ENCODE measurements around the gene OTOS.

The OTOS gene

DNA sequence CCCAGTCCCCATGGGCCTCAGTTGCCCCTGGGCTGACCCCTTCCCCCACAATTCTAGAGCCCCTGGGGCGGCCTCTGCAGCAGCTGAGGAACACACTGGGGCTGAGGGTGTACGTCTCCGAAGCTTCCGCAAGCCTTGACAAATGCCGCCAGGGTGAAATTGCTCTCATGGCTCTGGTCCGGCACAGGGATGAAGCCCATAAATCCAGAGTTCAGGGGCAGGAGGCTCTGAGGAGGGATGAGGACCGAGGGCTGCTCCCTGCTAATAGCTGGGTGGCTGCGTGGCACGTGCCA is 27.1 kb upstream of the OTOS start:
- no peak for DNase-seq (ENCODE audit: low read depth)

DNA sequence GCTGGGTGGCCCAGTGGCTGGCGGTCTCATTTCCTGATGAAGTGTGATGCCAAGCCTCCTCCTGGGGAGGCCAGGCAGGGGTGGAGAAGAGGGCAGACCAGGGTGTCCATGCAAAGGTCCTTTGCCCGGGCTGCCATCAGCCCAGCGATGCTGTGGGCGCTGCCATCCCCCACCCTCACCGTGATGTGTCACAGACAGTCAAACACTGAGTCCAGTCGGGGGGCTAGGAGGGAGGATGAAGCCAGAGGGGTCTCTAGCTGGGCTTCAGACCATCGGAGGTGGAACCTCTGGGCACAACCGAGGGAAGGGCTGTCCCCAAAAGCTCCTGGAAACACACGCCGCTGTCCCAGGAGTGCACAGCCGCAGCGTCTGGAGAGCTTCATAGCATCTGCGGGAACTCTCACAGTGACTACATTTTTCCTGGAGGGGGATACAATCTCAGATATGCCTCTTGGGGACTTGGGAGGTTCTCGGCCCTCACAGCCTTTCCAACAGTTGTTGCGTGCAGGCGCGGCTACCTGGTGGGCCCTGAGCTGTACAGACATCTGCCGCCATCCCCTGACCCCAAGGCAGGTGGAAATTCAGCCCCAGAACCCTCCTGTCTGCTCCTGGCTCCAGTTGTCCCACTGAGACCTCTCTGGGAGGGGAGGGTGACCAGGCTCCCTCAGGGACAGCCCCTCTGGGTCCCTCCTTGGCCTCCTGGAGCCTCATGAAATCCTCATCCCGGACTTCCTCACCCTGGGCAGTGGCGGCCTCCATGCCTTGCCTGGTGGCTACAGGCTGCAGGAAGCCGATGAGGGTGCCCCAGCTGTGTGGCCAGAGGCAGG is 26.5 kb upstream of the OTOS start:
- no peak for DNase-seq (ENCODE audit: low read depth)

DNA sequence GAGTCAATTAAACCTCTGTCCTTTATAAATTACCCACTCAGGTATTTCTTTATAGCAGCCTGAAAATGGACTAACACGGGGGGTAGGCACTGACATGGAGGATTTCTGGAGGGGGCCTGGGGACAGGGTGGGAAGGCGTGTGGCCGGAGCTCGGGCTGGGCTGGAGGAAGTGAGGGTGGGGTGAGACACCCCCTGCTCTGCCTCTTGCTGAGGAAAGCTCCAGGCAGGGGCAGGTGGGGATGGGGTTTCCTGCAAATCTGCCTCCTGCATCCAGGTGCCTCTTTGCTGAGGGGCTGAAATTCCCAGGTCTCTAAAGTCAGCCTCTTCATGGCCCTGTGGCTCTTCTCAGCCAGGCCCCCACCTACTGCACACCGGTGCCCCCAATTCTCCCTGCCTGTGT is 25.7 kb upstream of the OTOS start:
- DNase-seq (ENCODE audit: low read depth) = no peak

DNA sequence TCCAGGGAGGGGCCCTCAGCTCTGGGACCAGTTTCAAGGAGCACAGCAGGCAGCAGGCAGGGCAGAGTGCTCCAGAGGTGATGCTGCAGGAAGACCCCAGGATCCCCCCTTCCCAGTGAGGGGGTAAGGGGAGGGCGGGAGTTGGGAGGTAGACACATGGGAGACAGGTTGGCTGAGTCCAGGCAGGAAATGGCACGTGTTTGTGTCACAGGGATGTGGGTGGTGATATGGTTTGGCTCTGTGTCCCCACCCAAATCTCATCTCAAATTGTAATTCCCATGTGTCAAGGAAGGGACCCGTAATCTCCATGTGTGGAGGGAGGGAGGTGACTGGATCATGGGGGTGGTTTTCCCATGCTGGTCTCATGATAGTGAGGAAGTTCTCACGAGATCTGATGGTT is 25.2 kb upstream of the OTOS start:
- no peak for DNase-seq (ENCODE audit: low read depth)

DNA sequence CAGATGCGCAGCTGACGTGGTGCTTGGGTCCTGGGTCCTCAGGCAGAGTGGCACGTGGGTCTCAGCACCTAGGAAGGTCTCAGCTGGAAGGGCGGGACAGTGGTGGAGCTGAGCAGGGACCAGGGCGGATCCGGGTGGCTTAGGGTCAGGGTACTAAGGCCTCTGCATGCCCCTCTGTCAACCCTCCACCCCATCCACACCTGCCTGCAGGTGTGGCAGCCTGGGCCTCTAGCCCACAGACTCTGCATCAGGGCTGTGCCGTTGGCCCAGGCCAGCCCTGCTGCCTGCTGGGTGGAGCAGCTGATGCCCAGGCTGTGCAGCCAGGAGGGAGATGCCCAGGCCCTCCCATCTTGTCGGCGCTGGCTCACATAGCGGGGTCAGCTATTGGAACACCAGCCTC is 24.6 kb upstream of the OTOS start:
- DNase-seq (ENCODE audit: low read depth) = no peak

DNA sequence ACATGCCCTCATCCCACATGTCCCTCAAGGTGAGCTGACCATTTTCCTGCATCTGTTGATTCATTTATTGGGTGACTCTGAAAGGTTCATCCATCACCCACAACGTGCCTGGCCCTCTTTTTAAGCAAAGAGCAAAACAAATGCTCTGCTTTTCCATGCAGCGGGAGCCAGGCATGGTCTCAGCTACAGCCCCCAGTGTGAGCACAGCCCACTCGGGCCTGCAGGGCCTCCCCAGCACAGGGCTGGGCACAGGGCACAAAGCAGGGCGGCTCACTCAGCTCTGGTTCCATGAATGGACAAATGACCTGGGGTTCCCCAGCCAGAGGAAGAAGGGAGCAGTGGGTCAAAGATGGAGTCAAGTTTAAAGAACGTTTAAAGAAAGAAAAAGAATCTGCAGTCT is 24.1 kb upstream of the OTOS start:
- DNase-seq (ENCODE audit: low read depth) = no peak

DNA sequence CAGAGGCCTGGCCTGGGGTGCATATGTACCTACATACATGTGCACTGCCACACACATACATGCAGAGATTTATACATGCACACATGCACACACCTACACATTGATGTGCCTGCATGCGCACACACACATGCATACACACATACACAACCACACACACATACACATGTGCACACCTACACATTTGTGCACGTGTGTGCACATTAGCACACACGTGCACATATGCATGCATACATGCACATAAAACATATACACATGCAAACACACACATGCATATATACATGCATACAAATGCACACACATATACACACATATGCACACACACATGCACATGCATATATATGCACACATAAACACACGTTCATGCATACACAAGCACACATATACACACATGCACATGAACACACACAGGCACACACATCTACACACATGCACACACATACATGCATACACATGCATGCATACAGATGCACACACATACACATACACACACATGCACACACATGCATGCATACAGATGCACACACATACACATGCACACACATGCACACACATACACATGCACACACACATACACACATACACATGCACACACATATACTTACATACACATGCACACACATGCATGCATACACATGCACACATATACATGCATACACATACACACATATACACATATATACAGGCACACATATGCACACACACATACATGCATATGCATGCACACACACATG is 23.6 kb upstream of the OTOS start:
- no peak for DNase-seq (ENCODE audit: low read depth)

DNA sequence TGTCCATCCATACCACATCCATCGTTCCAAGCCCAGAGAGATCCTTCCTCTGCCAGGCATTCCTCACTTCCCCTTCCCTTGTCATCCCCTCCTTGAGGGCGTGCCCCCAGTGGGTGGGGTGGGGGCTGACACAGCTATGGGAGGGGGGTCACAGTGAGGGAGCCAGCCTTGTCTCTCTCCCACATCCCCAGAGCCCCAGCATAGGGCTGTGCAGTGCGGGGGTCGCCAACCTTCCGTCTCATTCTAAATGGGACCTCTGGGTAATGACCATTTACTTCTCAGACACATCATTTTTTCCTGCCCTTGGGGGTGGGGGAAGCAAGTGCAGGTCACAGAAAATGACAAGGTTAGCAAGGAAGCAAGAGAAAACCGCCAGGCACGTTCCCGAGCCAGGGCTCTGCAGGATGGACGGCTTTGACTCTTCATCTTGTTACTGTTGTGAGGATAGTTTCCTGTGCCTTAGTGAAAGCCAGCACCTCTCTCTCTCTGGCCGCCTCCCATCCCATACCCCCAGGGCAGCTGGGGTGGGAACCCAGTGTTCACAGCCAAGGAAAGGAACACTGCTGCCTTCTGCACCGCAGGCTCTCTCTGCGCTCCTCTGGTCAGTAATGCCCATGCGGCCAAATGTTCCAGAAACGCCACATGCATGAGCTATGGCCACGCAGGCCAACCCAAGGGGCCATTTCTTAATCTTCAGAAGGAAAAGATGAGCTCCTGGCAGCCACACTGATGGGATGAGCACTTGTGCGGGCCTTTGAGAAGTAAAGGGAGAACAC is 22.7 kb upstream of the OTOS start:
- no peak for DNase-seq (ENCODE audit: low read depth)

DNA sequence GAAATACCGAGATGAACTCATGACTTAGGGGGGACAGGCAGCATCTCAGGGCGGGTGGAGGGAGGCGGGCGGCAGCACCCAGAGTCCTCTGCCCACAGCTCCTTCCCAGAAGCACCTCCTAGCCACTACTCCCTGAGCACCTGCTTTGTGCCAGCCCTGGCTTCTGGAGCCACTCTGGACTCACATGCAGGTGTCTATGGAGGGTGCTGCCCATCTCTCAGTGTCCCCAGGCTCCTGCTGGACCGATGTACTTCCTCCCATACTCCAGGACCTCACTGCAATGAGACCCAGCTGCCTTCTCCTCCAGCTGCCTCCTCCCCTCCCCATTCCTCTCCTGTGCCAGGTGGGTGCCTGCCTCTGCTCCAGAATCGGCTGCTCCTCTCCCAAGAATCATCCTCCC is 22.1 kb upstream of the OTOS start:
- DNase-seq (ENCODE audit: low read depth) = no peak

DNA sequence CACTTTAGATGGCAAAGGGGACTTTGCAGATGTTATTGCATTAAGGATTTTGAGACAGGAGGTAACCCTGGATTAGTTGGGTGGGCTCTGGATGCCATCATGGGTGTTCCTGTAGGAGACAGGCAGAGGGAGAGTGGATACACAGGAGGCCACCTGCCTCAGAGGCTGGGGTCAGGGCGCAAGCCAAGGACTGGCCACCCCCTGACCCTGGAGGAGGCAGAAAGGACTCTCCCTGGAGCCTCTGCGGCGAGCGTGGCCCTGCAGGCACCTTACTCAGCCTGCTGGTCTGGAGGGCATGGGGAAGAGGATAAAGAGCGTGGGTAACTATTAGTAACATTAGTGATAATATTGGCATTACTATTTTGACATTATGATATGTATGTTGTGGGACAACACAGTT is 21.6 kb upstream of the OTOS start:
- DNase-seq (ENCODE audit: low read depth) = no peak

DNA sequence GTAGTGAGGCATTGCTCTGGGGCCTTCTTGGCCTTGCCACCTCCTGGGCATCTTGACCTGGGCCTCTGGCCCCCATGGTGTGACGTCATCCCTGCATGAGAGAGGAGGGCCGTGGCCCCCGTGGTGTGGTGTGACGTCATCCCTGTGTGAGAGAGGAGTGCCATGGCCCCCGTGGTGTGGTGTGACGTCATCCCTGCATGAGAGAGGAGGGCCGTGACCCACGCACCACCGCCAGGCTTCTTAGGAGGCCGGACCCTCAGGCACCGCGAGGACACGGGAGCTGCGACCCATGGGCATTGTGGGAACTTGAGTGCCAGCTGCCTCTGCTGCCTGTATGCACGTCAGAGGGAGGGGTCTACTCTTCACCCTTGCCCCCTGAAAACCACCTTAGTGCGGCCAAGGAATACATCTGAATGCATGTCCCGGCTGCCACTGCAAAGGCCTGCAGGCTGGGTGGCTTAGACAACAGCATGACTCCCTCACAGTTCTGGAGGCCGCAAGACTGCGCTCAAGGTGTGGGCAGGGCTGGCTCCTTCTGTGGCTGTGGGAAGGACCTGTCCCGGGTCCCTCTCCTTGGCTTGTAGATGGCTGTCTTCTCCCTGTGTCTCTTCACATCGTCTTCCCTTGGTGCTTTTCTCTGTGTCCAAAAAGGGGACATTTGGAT is 20.8 kb upstream of the OTOS start:
- DNase-seq (ENCODE audit: low read depth) = no peak

DNA sequence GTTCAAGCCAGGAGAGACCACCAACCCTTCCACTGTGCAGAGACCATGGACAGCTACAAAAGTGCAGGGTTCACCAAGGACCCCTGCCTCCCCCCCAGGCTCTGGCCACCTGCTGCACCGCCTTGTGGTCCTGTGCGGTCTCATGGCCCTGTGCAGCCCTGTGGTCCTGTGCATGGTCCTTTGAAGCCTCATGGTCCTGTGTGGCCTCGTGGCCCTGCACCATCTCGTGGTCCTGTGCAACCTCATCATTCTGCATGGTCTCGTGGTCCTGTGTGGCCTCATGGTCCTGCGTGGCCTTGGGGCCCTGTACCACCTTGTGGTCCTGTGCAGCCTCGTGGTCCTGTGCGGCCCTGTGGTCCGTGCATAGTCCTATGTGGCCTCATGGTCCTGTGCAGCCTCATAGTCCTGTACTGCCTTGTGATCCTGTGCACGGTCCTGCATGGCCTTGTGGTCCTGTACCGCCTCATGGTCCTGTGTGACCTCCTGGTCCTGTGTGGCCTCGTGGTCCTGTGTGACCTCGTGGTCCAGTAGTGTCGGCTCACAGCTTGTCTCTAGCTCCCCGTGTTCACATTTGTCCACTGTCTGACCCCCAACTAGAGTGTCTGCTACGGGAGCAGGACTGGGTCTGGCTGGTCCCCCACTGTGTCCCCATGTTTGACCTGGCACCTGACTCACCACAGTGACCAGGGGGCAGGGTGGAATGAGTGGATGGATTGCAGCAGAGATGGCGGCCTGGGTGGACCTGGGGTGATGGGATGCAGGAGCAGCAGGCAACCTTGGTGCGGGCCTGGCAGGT is 20.0 kb upstream of the OTOS start:
- DNase-seq (ENCODE audit: low read depth) = no peak

DNA sequence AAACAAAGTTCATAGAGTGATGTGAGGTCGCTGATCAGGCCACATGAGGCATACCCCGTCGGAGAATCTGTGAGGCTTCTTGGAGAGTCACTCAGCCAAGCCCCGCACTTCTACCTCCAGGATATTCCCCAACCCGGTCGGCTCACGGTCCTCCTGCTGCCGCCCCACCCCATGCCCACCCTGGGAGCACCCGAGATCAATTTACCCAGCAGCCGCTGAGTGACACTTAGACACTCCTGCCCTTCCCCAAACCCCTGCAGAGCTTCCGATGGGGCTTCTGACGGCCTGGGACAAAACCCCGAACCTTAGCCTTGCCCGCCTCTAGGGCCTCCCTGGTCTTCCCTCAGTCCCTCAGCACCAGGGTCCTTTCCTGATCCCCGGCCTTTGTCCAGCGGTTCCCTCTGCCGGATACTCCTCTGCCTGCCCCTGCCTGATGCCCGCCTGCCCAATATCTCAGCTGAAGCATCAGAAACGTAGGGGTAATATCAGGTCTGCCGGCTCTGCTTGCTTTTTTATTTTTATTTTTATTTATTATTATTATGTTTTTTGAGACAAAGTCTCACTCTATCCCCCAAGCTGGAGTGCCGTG is 18.9 kb upstream of the OTOS start:
- no peak for DNase-seq (ENCODE audit: low read depth)

DNA sequence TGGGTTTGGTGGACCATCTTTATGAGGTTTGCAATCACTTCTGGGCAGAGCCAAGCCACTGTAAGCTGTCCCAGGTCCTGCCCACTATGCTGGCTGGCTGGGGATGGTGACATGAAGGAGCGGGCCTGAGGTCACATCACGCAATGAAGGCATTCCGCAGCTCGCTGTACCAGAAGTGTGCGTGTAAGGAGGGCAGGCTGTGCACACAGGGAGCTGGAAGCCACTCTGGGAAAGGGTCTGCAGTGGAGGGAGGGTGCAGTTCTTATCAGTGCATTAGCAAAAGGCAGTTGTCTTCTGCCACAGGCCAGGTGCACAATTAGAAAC is 16.7 kb upstream of the OTOS start:
- no peak for DNase-seq (ENCODE audit: low read depth)

DNA sequence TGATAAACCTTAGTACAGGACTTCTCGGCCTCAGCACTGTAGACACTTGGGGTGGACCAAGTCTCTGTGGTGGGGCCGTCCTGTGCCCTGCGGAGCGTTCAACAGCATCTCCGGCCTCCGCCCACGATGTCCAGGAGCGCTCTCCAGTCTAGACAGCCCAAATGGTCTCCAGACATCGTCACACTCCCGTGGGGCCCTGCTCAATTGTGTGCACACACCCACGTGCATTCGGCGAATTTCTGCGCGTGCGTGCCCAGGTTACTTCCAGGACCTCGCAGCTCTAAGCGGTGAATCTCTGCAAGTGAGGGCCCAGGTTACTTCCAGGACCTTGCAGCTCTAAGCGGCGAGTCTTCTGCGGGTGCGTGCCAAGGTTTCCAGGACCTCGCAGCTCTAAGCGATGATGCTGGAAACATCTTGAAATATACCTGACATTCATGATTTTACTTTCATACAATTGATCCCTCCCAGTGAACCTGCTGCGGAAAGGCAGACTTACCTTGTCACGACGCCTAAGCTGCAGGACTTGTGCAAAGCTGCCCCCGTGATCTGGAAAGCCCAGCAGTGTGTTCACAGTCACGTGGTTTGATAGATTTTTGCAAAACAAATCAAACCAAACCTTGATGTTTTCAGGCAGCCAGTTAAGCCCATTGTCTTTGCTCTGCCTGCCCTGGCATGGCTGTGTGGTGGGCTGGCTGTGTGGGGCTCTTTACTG is 16.1 kb upstream of the OTOS start:
- DNase-seq (ENCODE audit: low read depth) = no peak

DNA sequence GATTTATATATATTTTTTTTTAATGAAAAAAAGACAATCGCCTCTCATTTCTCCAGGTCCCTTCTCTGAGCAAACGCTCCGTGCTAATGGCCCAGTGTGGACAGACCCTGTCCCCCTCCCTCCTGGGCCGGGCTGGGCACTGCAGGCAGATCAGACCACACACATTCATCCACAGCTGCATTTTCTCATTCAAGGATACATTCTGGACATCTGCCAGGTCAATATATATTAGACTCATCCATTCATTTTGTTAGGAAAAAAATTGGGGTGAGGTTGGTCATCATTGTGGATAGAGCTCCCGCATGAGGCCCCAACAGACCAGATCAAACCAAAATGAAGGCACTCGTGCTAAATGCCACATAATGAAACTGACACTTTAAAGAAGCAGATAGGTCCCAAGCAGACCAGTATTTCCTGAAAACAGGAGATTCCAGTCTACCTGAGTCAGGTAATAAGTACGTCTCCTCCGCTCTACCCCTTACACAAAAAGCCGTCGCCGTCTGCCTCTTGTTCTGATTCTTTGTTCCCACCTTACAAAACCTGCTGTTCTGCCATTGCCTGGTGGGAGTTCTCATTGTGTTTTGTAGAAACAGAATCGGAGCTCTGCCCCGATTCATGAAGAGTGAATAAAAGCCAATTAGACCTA is 15.4 kb upstream of the OTOS start:
- DNase-seq (ENCODE audit: low read depth) = no peak

DNA sequence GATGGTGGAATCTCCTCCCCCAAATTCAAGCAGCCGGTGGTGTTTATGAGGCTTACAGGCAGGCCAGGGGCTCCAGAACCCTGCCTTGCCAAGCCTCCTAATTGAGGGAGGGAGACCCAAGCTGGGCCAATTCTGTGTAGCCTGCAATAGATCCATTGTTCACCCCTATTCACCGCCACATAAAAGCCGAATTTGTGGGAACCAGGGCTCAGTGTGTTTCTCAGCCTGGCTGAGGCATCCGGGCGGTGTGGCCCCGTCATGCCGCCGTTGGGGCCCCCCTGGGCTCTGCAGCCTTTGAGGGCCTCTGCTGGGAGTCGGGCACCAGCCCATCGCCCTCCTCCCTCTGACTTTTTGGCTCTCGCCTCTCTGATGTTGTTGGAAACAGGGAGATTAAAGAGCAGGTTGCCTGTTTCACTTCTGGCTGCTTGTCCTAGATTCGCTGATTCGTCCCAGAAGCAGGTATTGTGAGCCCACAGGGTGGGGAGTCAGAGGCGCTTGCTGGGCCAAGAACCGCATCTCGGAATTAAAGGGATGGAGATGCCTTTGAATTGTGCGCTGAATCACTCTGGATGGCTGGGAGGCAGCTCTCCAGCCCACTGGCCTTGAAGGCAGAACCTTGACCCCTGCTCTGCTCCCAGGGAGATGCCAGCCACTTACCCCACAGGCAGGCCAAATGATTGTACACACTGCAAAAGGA is 14.7 kb upstream of the OTOS start:
- DNase-seq (ENCODE audit: low read depth) = no peak

DNA sequence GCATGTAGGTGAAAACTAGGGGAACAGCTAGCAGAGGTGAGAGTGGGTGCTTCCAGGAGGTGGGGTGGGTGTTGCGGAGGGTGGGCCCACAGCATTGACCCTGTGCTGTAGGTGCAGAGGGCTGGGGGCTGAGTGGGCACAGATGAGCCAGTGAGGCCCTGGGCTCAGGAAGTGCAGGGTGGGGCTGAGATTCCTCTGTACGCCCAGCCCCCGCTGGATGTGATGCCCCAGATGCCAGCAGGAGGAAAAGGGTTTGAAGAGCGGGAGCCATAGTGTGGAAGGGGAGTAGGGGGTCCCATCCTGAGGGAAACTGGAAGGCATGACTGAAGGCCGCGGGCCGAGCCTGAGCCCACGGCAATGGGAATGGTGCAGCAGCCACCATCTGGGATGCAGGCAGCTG is 14.1 kb upstream of the OTOS start:
- DNase-seq (ENCODE audit: low read depth) = no peak

DNA sequence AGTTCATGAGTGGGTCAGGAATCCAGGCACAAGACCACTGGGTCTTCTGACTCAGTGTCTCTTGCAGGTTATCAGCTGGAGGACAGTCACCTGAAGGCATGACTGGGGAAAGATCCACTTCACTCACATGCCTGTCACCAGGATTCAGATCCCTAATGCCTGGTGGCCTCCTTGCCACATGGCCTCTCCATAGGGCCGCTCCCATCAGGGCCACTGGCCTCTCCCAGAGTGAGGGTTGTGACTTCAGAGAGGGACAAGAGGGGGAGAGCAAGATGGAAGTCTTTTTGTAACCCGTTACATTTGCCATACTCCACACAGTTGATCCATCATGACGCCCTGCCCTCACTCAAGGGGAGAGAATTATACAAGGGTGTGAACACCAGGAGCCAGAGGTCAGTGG is 13.0 kb upstream of the OTOS start:
- no peak for DNase-seq (ENCODE audit: low read depth)

Measured in stimulated activated CD8-positive, alpha-beta memory T cell treated with anti-CD3 and anti-CD28 coated beads, Interleukin-12 subunit alpha, Interleukin-12 subunit beta, amount 100 ng/mL, for 1 hour (primary cell).